GM12878 (cell line): ENCODE data around the gene C11orf98. TPM values are rescaled to one million over a fixed set of nuclear protein-coding genes. Genes with fewer than 3 reads are reported as not detected.

Experiments
- CEBPB ChIP-seq, 2 experiments: fragments of 150-350 bp in 1 of 2; IDR thresholded peaks; 2 replicates each; pipeline ENCODE4 v1.6.1; 2012 to 2014; ENCODE audit warnings: low read depth in 2 of 2, low read length in 2 of 2, borderline replicate concordance in 1 of 2, inconsistent platforms in 1 of 2
- CREB1 ChIP-seq: IDR thresholded peaks from 2 replicates; pipeline ENCODE4 v1.6.1; 2012; ENCODE audit warnings: low read depth, mild to moderate bottlenecking, inconsistent platforms
- CREM ChIP-seq: IDR thresholded peaks from 2 replicates; pipeline ENCODE4 v1.6.1; 2014; ENCODE audit warnings: antibody characterized with exemption, low read depth
- E2F4 ChIP-seq: IDR thresholded peaks from 2 replicates; pipeline ENCODE4 v1.6.1; 2012; ENCODE audit warnings: low read depth, low read length, improper control_type of control experiment
- E4F1 ChIP-seq: fragments of 450-650 bp; IDR thresholded peaks from 2 replicates; pipeline ENCODE4 v1.6.1; 2018; ENCODE audit warnings: borderline replicate concordance, mild to moderate bottlenecking; ENCODE audit not compliant: partially characterized antibody
- HSF1 ChIP-seq: fragments of 150-350 bp; IDR thresholded peaks from 2 replicates; pipeline ENCODE4 v1.6.1; 2014; ENCODE audit warnings: mild to moderate bottlenecking, low read depth, low read length
- MLLT1 ChIP-seq: fragments of 450-650 bp; IDR thresholded peaks from 2 replicates; pipeline ENCODE4 v1.6.1; 2016; ENCODE audit warnings: mild to moderate bottlenecking
- NKRF ChIP-seq: fragments of 450-650 bp; conservative IDR thresholded peaks from 2 replicates; pipeline ENCODE4 v1.6.1; 2017; ENCODE audit warnings: mild to moderate bottlenecking, moderate library complexity
- RELA ChIP-seq: fragments of 450-650 bp; IDR thresholded peaks from 2 replicates; pipeline ENCODE4 v1.8.0; 2014; ENCODE audit warnings: borderline replicate concordance; ENCODE audit not compliant: partially characterized antibody
- REST ChIP-seq: IDR thresholded peaks from 2 replicates; pipeline ENCODE4 v1.6.1; 2012; ENCODE audit warnings: mild to moderate bottlenecking, low read depth, low read length
- STAT1 ChIP-seq: fragments of 450-650 bp; conservative IDR thresholded peaks from 2 replicates; pipeline ENCODE4 v1.6.1; 2014; ENCODE audit warnings: antibody characterized with exemption, mild to moderate bottlenecking
- TARDBP ChIP-seq: IDR thresholded peaks from 2 replicates; pipeline ENCODE4 v1.6.1; 2016; ENCODE audit warnings: borderline replicate concordance
- ZSCAN29 ChIP-seq: fragments of 450-650 bp; IDR thresholded peaks from 2 replicates; pipeline ENCODE4 v1.6.1; 2017; ENCODE audit warnings: mild to moderate bottlenecking, moderate library complexity
- ZZZ3 ChIP-seq: IDR thresholded peaks from 2 replicates; pipeline ENCODE4 v1.6.1; 2011; ENCODE audit warnings: low read depth; ENCODE audit not compliant: control insufficient read depth, insufficient read length
- polyA plus RNA-seq, 11 experiments: library from polyadenylated mRNA; depleted of rRNA in 4 of 11; unstranded in 6 of 11; stranded (reverse) in 5 of 11; fragments of >200 nt; fragmentation: Nextera tagmentation in 4 of 11; fragmentation: Illumina TruSeq in 1 of 11; extraction: Ambion mirVana in 4 of 11; extraction: Trizol in 1 of 11; gene quantifications; 1 replicate in 1 of 11; 2 replicates in 10 of 11; pipeline versions ENCODE4 v1.2.1 to v1.2.3, GENCODE V29; 2011 to 2016; ENCODE audit warnings: inconsistent platforms in 2 of 11, missing spikeins in 2 of 11, low read depth in 1 of 11
- total RNA-seq, 4 experiments: library from RNA; depleted of rRNA in 3 of 4; stranded (reverse); fragments of >200 nt in 3 of 4; fragmentation: Illumina TruSeq in 1 of 4; extraction: Trizol in 1 of 4; gene quantifications; 2 replicates each; pipeline versions ENCODE4 v1.2.1 to v1.2.3, GENCODE V29; 2013 to 2021

C11orf98 gene
- total and polyA plus RNA-seq, 10 of the 15 experiments (the other 5 are each of a cell fraction or from before 2014, with no cell fraction given) = 62.5 to 270 (median 162) TPM

- TF ChIP-seq E4F1 (no peak), ZZZ3 (no peak), NKRF (peak; percentile 52), E2F4 (no peak), TARDBP (peak; percentile 83; the same call in 1 of the 2 replicates), ZSCAN29 (no peak), RELA (peak; percentile 60), HSF1 (peak; percentile 37; the same call in 1 of the 2 replicates), REST (no peak), CEBPB (IDR thresholded peaks at IDR 0.05; ENCODE audit: borderline replicate concordance in 1 of 2, low read depth in 2 of 2, low read length in 2 of 2) (no peak), CREM (peak; percentile 84), STAT1 (0 out of 2 replicates have a peak, but pooled peaks have one; percentile 89), CREB1 (peak; percentile 79), MLLT1 (peak; percentile 67)
Measured at GRCh38 chr11:62709247-62710000, 44.4 kb upstream of the C11orf98 start (continued).
